Left ventricle myocardium inferior (tissue), 1 donor: ENCODE results near the gene DPF3. TPM values are rescaled to one million over a fixed set of nuclear protein-coding genes. Genes with fewer than 3 reads are reported as not detected.

Experiments used
- DNase-seq: peaks from one replicate; pipeline ENCODE4 v3.0.0-alpha.2; 2020
- H3K27ac ChIP-seq: fragments of 200-600 bp; replicated peaks from 2 replicates; pipeline ENCODE4 v1.8.0; 2021
- H3K27me3 ChIP-seq: fragments of 200-600 bp; 2 replicates; pipeline ENCODE4 v1.8.0; 2021; ENCODE audit warnings: low read depth
- H3K36me3 ChIP-seq: fragments of 200-600 bp; 2 replicates; pipeline ENCODE4 v1.8.0; 2021
- H3K4me1 ChIP-seq: fragments of 200-600 bp; 2 replicates; pipeline ENCODE4 v1.8.0; 2021
- H3K4me3 ChIP-seq: fragments of 200-600 bp; 2 replicates; pipeline ENCODE4 v1.8.0; 2021; ENCODE audit warnings: mild to moderate bottlenecking, moderate library complexity
- H3K9me3 ChIP-seq: fragments of 200-600 bp; replicated peaks from 2 replicates; pipeline ENCODE4 v1.8.0; 2021
- CTCF ChIP-seq: fragments of 200-600 bp; IDR thresholded peaks from 2 replicates; pipeline ENCODE4 v1.8.0; 2021; ENCODE audit warnings: antibody characterized with exemption, mild to moderate bottlenecking, borderline replicate concordance
- intact Hi-C: fragments of 100-400 bp; cut with micrococcal nuclease; formaldehyde crosslinking; loops from one replicate; pipeline ENCODE4 v1.11.0; 2022
- total RNA-seq: library from RNA; stranded (reverse); fragmentation: NEBNext Ultra II Directional; extraction: Animal tissue kit (Norgen Biotek cat#: 25700); gene quantifications from one replicate; pipeline ENCODE4 v1.2.1, GENCODE V29; 2021
- donor health status: DM: no; HTN: yes; CAD: no; lungs with severe emphysema.

Gene DPF3
- total RNA-seq, 1 donor from 2014 or later: 37.7 TPM

- TF ChIP-seq CTCF: no peak
- H3K27me3 ChIP-seq: no peaks in the 10 kb centered on the region
- H3K36me3 ChIP-seq: peaks cover 2% of the 10 kb centered on the region
- no peak overlapping the region for H3K4me3 ChIP-seq
- DNase-seq: no peak
- H3K4me1 ChIP-seq: peaks cover 21% of the 10 kb centered on the region
- intact Hi-C loops: no loop called here
- H3K27ac ChIP-seq: no peak overlapping the region
- H3K9me3 ChIP-seq: no peaks in the 10 kb centered on the region
These were observed 35.6 kb upstream of the DPF3 start for GRCh38 chr14:72929316-72930080.

- no peak overlapping the region for H3K4me3 ChIP-seq
- TF ChIP-seq CTCF: no peak
- peaks cover 2% of the 10 kb centered on the region for H3K36me3 ChIP-seq
- no peaks in the 10 kb centered on the region for H3K27me3 ChIP-seq
- no peak for DNase-seq
- peaks cover 25% of the 10 kb centered on the region for H3K4me1 ChIP-seq
- intact Hi-C loops: no loop called here
- H3K9me3 ChIP-seq: no peaks in the 10 kb centered on the region
- no peak overlapping the region for H3K27ac ChIP-seq
These were observed 35.0 kb upstream of the DPF3 start for GRCh38 chr14:72928872-72929271.

GRCh38 chr14:72926292-72927028, 32.6 kb upstream of the DPF3 start, which contains the start of gene DCAF4:
TSS of gene DCAF4 (plus strand) at chr14:72926464. CDS start at chr14:72937979, 11,515 bp downstream.
- DNase-seq: peak; percentile 96
- Histone ChIP-seq H3K4me3 (peak within 1 kb of the TSS; percentile 79), H3K27ac (peak within 1 kb of the TSS; percentile 68), H3K36me3 (peaks cover 2% of the 10 kb centered on the region), H3K27me3 (no peaks in the 10 kb centered on the region), H3K9me3 (no peaks in the 10 kb centered on the region), H3K4me1 (peaks cover 25% of the 10 kb centered on the region)
- TF ChIP-seq CTCF: no peak
- intact Hi-C loops: no loop called here

GRCh38 chr14:72925815-72926291, 32.0 kb upstream of the DPF3 start:
- intact Hi-C loops: no loop called here
- Histone ChIP-seq H3K4me3 (peak overlapping the region; percentile 79), H3K27ac (peak overlapping the region; percentile 68), H3K27me3 (no peaks in the 10 kb centered on the region), H3K36me3 (peaks cover 2% of the 10 kb centered on the region), H3K4me1 (peaks cover 25% of the 10 kb centered on the region), H3K9me3 (no peaks in the 10 kb centered on the region)
- DNase-seq: no peak
- TF ChIP-seq CTCF: no peak

- no peaks in the 10 kb centered on the region for H3K9me3 ChIP-seq
- H3K27me3 ChIP-seq: peaks cover 1% of the 10 kb centered on the region
- H3K4me3 ChIP-seq: peak overlapping the region; percentile 79
- H3K36me3 ChIP-seq: peaks cover 2% of the 10 kb centered on the region
- peak overlapping the region; percentile 68 for H3K27ac ChIP-seq
- no peak for TF ChIP-seq CTCF
- DNase-seq: no peak
- peaks cover 25% of the 10 kb centered on the region for H3K4me1 ChIP-seq
- intact Hi-C loops: no loop called here
These were observed 31.4 kb upstream of the DPF3 start for GRCh38 chr14:72925171-72925759.
